ENCODE results near the gene MTNR1B. TPM values are rescaled to one million over a fixed set of nuclear protein-coding genes. Genes with fewer than 3 reads are reported as not detected.

The MTNR1B gene
- total and polyA plus RNA-seq, 12 donors = not detected

- 79 to 93% (median 89%) methylated on average over 2 of the region's 2 CpGs for WGBS, 4 donors
- no peak for DNase-seq
- TF ChIP-seq CTCF (IDR thresholded peaks at IDR 0.05) = no peak
- no peak for TF ChIP-seq POLR2A (IDR thresholded peaks at IDR 0.05)
- no peaks in the 10 kb centered on the region for H3K9me3 ChIP-seq (replicated peaks in 1 of 3)
- H3K4me1 ChIP-seq (replicated peaks in 1 of 2) = no peaks in the 10 kb centered on the region
- peaks cover 16% of the 10 kb centered on the region for H3K27me3 ChIP-seq
- H3K4me3 ChIP-seq = no peak overlapping the region
- intact Hi-C loops (cut with DNase I) = no loop called here
- no peaks in the 10 kb centered on the region for H3K36me3 ChIP-seq (replicated peaks in 1 of 2)
- H3K27ac ChIP-seq = no peak overlapping the region
These were observed 2.3 kb upstream of the MTNR1B start for GRCh38 chr11:92967178-92967577.

- WGBS, 4 donors = 75 to 80% (median 79%) methylated on average over 2 of the region's 2 CpGs
- intact Hi-C loops (cut with DNase I) = no loop called here
- H3K9me3 ChIP-seq (replicated peaks in 1 of 3) = no peaks in the 10 kb centered on the region
- DNase-seq = no peak
- no peak overlapping the region for H3K27ac ChIP-seq
- no peaks in the 10 kb centered on the region for H3K4me1 ChIP-seq (replicated peaks in 1 of 2)
- H3K27me3 ChIP-seq = peaks cover 16% of the 10 kb centered on the region
- H3K4me3 ChIP-seq = no peak overlapping the region
- no peaks in the 10 kb centered on the region for H3K36me3 ChIP-seq (replicated peaks in 1 of 2)
- TF ChIP-seq POLR2A (IDR thresholded peaks at IDR 0.05) = no peak
These were observed 1.6 kb upstream of the MTNR1B start for GRCh38 chr11:92967867-92968266.

GRCh38 chr11:92969293-92969633 lies 188 bp upstream of the MTNR1B start:
- TF ChIP-seq CTCF (IDR thresholded peaks at IDR 0.05) = no peak
- no peak for TF ChIP-seq POLR2A (IDR thresholded peaks at IDR 0.05)
- 7 to 15% (median 9%) methylated on average over 8 to 16 of the region's 16 CpGs for WGBS, 4 donors
- H3K4me3 ChIP-seq = no peak overlapping the region
- no peaks in the 10 kb centered on the region for H3K4me1 ChIP-seq (replicated peaks in 1 of 2)
- intact Hi-C loops (cut with DNase I) = no loop called here
- DNase-seq = no peak
- no peak overlapping the region for H3K27ac ChIP-seq
- no peaks in the 10 kb centered on the region for H3K36me3 ChIP-seq (replicated peaks in 1 of 2)
- no peaks in the 10 kb centered on the region for H3K9me3 ChIP-seq (replicated peaks in 1 of 3)
- H3K27me3 ChIP-seq = peaks cover 16% of the 10 kb centered on the region

- Histone ChIP-seq H3K4me3 (no peak overlapping the region), H3K27ac (no peak overlapping the region), H3K27me3 (peaks cover 16% of the 10 kb centered on the region), H3K36me3 (replicated peaks in 1 of 2) (no peaks in the 10 kb centered on the region), H3K4me1 (replicated peaks in 1 of 2) (no peaks in the 10 kb centered on the region), H3K9me3 (replicated peaks in 1 of 3) (no peaks in the 10 kb centered on the region)
- DNase-seq = no peak
- WGBS, 4 donors = 65 to 87% (median 75%) methylated on average over 2 of the region's 2 CpGs
- intact Hi-C loops (cut with DNase I) = no loop called here
- TF ChIP-seq POLR2A (IDR thresholded peaks at IDR 0.05) (no peak), CTCF (IDR thresholded peaks at IDR 0.05) (no peak)
These were observed 2.8 kb downstream of the MTNR1B start for GRCh38 chr11:92972248-92972647.

GRCh38 chr11:92975285-92975684 lies 5.8 kb downstream of the MTNR1B start:
- H3K4me3 ChIP-seq = no peak overlapping the region
- H3K27me3 ChIP-seq = no peaks in the 10 kb centered on the region
- intact Hi-C loops (cut with DNase I) = no loop called here
- DNase-seq = no peak
- no peaks in the 10 kb centered on the region for H3K4me1 ChIP-seq (replicated peaks in 1 of 2)
- WGBS, 4 donors = 78 to 89% (median 81%) methylated on average over 3 of the region's 3 CpGs
- TF ChIP-seq CTCF (IDR thresholded peaks at IDR 0.05) (no peak), POLR2A (IDR thresholded peaks at IDR 0.05) (no peak)
- no peaks in the 10 kb centered on the region for H3K36me3 ChIP-seq (replicated peaks in 1 of 2)
- no peak overlapping the region for H3K27ac ChIP-seq
- H3K9me3 ChIP-seq (replicated peaks in 1 of 3) = no peaks in the 10 kb centered on the region
